ENCODE results near the gene PRKAG2.

DNA sequence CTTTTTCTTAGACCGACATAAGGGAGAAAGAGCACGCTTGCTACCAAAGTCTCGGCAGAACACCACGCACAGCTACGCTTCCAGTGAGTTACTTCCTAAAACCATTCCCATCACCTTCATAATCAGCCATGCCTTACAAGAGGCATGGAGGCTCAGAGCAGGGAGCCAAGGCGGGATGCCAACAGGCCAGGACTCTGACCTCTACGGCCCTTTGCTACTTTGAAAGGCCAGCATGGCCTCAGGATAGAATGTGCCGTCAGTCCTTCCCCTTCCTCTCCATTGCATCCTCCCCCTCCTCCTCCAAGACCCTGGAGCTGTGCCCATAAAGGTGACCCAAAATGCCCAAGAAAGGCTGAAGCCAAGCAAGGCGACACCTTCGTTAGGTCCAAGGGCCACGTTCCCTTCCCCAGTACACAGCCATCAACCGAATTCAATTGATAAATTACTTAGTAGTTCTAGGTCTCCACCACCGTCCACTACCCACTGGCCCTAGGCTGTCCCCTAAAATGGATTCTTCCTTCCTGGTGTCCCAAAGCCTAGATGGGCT lies 5.7 kb downstream of the PRKAG2 start:
- TF ChIP-seq, protein P1, sequence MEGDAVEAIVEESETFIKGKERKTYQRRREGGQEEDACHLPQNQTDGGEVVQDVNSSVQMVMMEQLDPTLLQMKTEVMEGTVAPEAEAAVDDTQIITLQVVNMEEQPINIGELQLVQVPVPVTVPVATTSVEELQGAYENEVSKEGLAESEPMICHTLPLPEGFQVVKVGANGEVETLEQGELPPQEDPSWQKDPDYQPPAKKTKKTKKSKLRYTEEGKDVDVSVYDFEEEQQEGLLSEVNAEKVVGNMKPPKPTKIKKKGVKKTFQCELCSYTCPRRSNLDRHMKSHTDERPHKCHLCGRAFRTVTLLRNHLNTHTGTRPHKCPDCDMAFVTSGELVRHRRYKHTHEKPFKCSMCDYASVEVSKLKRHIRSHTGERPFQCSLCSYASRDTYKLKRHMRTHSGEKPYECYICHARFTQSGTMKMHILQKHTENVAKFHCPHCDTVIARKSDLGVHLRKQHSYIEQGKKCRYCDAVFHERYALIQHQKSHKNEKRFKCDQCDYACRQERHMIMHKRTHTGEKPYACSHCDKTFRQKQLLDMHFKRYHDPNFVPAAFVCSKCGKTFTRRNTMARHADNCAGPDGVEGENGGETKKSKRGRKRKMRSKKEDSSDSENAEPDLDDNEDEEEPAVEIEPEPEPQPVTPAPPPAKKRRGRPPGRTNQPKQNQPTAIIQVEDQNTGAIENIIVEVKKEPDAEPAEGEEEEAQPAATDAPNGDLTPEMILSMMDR (IDR thresholded peaks at IDR 0.05; ENCODE audit: low read depth, low read length), result no peak
- TF ChIP-seq POLR2A (IDR thresholded peaks at IDR 0.05; ENCODE audit: extremely low read depth, insufficient read length) (no peak), MYC (IDR thresholded peaks at IDR 0.05; ENCODE audit: low read depth, low read length) (no peak)
- TF ChIP-seq, protein P2, sequence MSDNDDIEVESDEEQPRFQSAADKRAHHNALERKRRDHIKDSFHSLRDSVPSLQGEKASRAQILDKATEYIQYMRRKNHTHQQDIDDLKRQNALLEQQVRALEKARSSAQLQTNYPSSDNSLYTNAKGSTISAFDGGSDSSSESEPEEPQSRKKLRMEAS (IDR thresholded peaks at IDR 0.05; ENCODE audit: low read depth, low read length), result no peak

Measured in NB4 (cell line).